ENCODE measurements around the gene ADARB2.

ADARB2 gene

GRCh38 chr10:1204434-1205326, 532.6 kb downstream of the ADARB2 start:
- DNase-seq (ENCODE audit: low spot score): peak; percentile 22

GRCh38 chr10:1203704-1204103, 533.6 kb downstream of the ADARB2 start:
- no peak for DNase-seq (ENCODE audit: low spot score)

GRCh38 chr10:1203216-1203615, 534.1 kb downstream of the ADARB2 start:
- DNase-seq (ENCODE audit: low spot score): no peak

GRCh38 chr10:1202343-1202742, 535.0 kb downstream of the ADARB2 start:
- no peak for DNase-seq (ENCODE audit: low spot score)

DNA sequence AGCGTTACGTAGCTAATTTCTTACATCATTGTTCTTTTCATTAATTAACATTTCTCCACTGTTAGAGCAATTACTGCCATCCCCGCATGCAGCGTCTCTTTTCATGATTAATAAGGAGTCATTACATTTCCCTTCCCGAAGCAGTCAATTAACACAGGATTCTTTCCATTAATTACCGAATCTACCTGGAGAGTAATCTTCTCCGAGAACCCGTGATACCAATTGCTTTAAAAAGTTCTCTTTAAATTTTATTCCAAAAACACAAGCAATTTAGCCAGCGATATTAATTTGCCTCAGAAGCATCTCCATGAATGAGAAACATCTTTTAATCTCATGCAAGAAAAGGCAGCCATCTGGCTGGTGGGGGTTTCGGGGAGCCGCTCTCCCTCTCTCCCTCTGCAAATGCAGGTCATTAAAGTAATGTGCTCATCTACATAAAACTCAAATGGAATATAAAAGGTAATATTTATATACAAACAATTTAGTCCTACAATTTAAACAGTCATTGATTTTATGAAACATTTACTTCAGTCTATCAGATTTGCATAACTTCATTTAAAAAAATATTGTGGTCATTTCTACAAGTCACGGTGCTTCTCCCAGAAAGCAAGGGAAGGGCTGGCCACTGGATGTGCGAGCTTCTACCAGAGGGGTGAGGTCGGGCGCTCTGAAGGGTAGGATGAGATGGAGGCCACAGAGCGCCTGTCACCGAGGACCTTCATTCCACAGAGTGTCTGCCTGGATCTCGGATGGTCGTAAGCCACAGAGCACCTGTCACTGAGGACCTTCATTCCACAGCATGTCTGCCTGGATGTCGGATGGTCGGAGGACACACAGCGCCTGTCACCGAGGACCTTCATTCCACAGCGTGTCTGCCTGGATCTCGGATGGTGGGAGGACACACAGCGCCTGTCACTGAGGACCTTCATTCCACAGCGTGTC, 536.2 kb downstream of the ADARB2 start:
- no peak for DNase-seq (ENCODE audit: low spot score)

DNA sequence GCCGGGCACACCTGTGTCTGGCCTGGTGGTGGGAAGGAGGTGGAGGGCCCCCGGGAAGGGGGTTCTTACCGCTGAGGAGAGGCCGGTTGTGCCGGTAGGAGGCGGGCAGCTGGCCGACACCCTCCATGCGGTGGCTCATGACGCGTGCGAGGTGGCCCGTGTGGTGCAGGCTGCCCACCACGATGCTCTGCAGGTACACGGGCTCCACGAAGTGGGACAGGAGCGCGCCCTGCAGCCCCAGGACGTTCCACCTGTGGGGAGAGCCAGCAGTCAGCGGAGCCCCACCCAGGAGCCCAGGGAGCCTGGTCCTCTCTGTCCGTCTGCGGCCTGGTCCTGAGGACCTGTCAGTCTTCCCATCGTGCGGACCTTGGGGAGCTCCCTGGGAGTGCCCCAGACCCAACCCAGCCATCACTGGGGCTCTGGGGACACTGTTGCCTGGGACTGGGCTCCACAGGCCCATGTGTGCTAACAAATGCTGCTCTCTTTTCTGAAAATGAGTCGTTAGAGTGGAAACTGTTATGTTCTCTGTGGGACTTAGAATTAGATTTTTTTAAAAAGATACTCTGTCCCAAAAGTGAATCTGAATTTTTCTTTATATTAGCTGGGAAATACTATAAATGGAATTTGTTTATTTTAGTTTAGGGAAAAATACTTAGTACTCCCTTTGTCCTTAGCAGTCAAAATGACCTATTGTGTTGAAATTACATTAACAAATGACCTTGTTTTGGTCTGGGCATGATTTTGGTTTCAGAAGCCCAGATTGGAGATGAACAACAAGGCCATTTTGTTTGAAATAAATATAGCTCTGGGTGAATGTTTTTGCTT, 537.2 kb downstream of the ADARB2 start:
- DNase-seq (ENCODE audit: low spot score): no peak

DNA sequence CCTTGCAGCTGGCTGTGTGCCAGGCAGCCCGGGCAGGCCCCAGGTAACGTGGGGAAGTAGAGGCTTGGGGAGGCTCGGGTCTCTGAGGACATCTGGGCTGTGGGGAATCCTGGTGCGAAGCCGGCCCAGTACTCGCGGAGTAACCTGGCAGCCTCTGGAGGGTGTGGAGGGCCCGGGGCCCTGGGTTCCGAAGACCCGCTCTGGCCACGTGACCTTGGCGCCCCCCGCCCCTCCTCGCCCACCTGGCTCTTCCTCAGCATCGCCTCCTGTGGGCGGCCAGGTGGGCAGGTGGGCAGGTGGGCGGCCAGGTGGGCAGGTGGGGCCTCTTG, 538.0 kb downstream of the ADARB2 start:
- no peak for DNase-seq (ENCODE audit: low spot score)

- DNase-seq (ENCODE audit: low spot score): no peak
Measured at GRCh38 chr10:1198453-1199344, 538.6 kb downstream of the ADARB2 start.

DNA sequence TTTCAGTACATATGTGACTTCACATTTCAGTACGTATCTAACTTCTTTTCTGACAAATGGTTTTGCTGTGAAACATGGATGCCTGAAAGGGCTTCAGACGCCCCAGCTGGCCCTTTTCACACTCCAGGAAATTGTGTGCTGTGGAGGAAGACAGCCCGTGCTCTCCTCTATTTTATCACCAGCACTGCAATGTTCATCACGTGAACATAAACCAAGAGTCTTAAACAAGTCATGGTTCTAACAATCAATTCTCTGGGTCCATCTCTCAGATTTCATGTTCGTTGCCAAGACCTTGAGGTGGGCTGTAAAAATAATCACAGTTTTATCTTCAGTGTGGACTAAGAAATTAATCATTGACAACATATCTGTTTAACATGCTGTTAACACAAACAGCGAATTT, 539.9 kb downstream of the ADARB2 start:
- no peak for DNase-seq (ENCODE audit: low spot score)

DNA sequence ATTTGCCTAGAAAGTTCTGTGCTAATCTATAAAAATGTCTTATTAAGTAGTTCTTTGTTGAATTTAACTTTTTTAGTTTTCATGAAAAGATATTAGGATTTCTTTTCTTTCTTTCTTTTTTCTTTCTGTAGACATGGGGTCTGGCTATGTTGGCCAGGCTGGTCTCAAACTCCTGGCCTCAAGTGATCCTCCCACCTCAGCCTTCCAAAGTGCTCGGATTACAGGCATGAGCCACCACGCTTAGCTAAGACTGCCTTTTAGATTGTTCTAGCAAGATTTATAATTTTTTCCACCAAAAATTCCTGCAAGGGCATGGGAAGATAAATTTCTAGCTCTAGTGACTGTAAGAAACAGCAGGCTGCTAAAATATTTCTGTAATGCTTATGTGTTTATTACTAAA, 540.7 kb downstream of the ADARB2 start:
- no peak for DNase-seq (ENCODE audit: low spot score)

DNA sequence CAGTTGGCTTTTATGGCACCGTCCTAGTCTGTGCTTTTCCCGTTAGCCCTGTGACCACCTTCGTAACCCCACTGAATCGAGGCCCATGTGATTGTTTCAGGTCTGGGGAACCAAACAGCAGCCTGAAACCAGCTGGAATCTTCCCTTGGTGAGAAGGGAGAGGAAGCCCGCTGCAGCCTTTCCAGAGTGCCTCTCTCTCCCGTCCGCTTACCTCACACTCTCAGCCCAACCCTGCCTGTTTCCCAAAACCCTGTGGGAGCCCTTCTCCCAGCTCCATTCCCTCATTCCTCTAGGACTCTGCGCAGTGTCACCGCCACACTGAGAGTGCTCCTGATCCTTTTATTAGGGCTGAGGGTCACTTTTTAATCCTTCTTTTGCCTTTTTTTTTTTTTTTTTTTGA, 541.5 kb downstream of the ADARB2 start:
- no peak for DNase-seq (ENCODE audit: low spot score)

GRCh38 chr10:1194161-1194560, 543.2 kb downstream of the ADARB2 start:
- no peak for DNase-seq (ENCODE audit: low spot score)

- no peak for DNase-seq (ENCODE audit: low spot score)
Measured at GRCh38 chr10:1193561-1193960, 543.8 kb downstream of the ADARB2 start.

DNA sequence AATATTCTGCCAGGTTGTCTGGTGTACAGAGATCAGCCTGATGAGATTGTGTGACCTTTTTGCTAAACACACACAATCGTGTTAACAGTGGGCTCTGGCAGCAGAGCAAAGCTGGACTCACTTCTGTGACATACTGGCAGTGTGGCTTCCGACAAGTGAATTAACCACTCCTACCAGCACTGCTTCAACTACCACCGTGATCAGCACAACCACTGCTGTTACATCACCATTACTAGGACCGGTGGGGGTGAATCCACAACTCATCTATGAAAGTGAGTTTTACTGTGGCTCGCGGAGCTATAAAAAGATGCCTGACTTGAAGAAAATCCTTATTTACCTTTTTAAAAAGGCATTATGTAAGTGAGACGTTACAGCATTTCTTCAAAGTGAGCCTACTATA, 545.6 kb downstream of the ADARB2 start:
- no peak for DNase-seq (ENCODE audit: low spot score)

GRCh38 chr10:1190791-1191490, 546.4 kb downstream of the ADARB2 start:
- no peak for DNase-seq (ENCODE audit: low spot score)

- no peak for DNase-seq (ENCODE audit: low spot score)
Measured at GRCh38 chr10:1190052-1190395, 547.3 kb downstream of the ADARB2 start.

DNA sequence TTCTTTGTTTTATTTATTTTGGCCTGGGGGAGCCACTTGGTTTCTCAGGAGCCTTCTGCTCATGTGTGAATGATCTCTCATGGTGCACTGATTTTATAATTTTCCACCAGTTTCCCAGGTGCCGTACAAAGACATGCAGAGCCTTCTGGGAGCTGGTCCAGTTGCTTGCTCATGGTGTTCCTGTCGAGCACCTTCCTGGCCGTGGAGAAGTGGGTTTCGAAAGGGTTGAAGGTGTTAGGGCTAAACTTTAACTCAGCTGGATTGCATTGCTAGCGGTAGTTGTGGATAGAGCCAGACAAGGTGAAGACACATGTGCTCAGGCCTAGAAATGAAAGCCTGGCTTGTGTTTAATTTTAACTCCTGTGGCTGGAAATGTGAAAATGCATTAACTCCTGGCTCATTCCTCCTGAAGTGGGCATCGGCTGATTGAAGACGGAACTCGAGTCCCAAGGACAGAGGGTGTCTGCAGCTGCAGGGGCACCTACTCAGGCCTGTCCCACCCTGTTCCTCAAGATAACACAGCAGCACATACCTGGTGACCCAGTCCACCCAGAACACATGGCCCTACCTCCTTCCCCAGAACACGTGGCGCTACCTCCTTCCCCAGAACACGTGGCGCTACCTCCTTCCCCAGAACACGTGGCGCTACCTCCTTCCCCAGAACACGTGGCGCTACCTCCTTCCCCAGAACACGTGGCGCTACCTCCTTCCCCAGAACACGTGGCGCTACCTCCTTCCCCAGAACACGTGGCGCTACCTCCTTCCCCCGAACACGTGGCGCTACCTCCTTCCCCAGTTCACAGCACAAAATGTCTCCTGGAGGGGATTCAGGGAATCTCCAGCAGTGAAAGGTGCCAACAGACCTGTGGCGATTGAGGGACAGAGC, 547.9 kb downstream of the ADARB2 start:
- DNase-seq (ENCODE audit: low spot score): no peak

DNA sequence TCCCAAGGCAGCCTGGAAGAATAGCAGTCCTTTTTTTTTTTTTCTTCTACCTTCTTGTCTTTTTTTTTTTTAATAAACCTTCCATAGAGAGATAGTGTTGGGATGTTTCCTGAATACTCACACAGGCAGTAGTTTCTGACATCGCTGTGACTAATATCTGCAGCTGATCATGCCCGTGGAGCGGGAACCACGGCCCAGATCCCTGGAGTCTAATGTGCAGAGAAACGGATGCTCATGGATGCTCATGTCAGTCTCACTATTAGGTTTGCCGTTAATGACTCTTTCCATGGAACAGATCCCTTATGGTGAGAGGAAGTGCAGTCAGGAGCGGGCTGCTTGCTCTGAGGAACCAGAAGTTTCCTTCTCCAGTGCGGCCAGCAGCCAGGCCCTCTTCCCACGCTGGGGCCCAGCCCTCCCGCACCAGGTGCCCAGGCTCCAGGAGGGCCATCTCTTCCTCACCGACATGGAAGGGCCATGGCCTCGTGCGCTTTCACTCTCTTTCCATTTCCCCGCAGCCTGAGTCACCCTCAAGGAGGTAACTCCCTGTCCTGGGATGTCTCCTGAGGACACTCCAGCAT, 548.7 kb downstream of the ADARB2 start:
- no peak for DNase-seq (ENCODE audit: low spot score)

- no peak for DNase-seq (ENCODE audit: low spot score)
Measured at GRCh38 chr10:1187855-1188557, 549.3 kb downstream of the ADARB2 start.

Data from D341Med (cell line).